Activated CD4-positive, CD25-positive, alpha-beta regulatory T cell (primary cell): ENCODE measurements around the gene DKK1.

ENCODE experiments used
- DNase-seq, 4 experiments: peaks; one replicate each; lab custom pipeline; 2025; lab: John Stamatoyannopoulos, UW

DKK1 gene, protein sequence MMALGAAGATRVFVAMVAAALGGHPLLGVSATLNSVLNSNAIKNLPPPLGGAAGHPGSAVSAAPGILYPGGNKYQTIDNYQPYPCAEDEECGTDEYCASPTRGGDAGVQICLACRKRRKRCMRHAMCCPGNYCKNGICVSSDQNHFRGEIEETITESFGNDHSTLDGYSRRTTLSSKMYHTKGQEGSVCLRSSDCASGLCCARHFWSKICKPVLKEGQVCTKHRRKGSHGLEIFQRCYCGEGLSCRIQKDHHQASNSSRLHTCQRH

DNA sequence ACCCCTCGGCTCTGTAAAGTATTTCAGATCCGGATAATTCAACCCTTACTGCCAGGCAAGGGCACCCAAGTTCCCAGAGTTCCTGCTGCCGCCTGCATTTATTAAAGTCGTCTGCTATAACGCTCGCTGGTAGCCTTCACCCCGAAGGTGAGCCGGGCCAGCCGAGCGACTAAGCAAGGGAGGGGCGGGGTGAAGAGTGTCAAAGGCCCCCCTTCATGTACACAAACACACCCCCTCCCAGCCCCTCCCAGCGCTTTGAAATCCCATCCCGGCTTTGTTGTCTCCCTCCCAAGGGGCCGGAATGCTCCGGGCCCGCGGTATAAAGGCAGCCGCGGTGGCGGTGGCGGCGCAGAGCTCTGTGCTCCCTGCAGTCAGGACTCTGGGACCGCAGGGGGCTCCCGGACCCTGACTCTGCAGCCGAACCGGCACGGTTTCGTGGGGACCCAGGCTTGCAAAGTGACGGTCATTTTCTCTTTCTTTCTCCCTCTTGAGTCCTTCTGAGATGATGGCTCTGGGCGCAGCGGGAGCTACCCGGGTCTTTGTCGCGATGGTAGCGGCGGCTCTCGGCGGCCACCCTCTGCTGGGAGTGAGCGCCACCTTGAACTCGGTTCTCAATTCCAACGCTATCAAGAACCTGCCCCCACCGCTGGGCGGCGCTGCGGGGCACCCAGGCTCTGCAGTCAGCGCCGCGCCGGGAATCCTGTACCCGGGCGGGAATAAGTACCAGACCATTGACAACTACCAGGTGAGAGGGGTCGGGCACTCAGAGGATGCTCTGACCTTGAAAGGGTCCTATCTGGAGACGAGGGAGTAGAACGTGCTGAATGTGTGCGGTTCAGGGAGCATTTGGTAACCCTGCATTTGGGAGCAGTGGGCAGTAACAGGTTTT is at the start of gene DKK1:
TSS of gene DKK1 (plus strand) at position 349 of the 889 bp plus-strand sequence. CDS start at position 503, 154 bp downstream.
- no peak for DNase-seq

GRCh38 chr10:52265131-52265926 is 48.8 kb upstream of the DKK1 start:
- DNase-seq, result no peak

GRCh38 chr10:52266858-52267257 is 47.2 kb upstream of the DKK1 start:
- no peak for DNase-seq

DNA sequence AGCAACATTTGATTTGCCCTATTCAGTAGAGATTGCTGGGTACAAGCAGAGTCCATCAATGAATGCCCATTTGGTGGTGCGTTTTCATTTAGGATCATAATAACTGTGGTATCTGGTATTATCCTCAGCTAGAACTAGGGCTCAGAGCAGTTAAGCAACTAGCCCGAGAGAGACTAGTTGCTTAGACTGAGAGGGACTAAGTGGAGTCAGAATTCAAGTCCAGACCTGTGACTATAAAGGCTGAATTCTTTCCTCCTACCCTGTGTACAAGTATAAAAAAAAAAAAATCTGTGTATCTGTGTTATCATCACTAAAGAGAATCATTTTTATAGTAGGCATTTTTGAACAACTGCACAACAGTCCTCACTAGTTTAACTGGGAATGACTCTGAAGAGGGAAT is 45.3 kb upstream of the DKK1 start:
- DNase-seq, result no peak

DNA sequence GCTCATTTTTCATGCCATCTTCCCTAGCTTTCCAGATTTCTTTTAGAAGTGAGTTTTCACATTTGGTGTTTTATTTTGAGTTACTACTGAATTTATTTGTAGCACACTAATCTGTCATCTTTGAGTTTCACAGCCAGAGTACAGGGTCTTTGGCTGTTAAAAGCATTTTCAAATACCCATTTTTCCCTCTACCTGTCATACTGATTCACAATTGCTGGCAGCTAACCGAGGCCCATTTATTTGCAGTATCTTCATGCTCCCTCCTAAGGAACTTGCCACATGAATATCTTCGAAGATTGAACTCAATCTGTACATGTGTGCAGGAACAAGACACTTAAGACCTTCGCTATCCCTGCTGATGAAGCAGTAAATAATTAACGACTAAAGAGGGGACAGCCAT is 44.8 kb upstream of the DKK1 start:
- no peak for DNase-seq

DNA sequence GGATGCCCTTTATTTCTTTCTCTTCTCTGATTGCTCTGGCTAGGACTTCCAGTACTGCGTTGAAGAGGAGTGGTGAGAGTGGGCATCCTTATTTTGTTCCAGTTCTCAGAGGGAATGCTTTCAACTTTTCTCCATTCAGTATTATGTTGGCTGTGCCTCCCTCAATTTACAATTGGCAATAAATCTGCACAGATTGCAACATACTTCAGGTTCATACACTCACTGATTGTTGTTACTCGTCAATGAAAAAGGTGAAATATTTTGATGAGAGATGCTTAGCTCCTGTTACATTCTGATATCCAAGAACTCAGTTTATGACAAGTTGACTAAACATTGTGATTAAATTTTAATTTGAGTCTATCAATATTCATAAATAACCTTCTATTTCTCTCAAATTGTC is 37.9 kb upstream of the DKK1 start:
- DNase-seq, result no peak

GRCh38 chr10:52276986-52277385 is 37.1 kb upstream of the DKK1 start:
- no peak for DNase-seq

DNA sequence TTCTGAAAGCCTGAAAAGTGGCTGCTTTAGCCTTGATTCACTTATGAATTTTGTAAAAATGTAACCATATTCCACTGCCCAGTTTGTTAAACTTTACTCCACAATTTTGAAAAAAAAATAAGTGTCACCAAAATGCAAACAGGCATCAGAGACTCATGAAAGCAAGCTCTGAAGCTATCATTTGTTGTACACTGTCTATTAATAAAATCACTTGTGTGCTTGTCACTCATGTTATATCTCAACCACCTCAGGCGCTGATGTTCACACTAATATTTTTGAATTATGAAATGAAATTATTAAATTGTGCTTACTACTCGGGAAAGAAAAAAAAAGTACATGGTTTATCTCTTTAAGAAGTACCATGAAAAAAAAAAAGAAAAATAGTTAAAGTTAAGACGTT is 34.5 kb upstream of the DKK1 start:
- no peak for DNase-seq

- DNase-seq, result no peak
Observed at GRCh38 chr10:52280051-52280450, 34.0 kb upstream of the DKK1 start.

DNA sequence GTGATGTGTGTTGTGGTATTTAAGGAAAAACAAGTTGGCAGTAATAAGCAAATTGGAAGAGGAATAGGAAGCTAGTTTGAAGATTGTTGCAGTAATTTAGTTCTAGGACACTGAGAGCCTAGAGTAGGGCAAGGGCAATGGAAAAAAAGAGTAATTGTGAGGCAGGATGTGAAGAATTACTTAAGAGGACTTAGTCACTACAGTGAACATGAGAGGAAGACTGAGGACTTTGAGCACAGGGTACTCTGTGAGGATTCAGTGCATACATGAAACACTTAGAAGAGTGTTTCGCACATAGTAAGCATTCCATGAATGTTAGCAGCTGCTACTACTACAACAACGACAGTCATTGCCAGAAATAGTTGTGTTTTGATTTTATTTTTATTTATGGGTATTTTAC is 30.9 kb upstream of the DKK1 start:
- DNase-seq, result no peak

DNA sequence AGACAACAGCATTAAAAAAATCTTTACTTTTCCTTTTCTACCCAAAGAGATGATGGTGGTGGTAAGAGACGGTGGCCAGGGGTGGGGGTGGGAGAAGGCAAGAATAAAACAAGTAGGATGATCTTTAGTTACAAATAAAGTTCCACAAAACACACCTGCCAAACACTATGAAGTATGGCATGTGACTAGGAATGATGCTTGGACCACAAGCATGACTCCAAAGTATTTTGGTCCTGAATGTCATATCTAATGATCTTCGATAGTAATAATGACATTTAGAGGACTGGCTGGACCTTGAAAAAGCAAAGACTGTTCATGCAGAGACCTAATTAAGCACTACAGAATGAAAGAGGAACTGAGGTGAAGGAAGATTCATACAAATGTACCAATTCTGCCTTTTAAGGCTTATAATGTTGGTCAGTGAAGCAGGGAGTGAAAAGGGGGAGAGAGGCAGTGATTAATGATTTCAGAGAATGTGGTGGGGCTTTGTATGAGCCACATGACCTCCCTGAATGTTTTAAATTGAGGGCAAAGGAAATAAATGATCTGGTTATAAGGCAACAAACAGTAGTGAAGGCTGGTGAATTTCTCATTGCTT is 29.6 kb upstream of the DKK1 start:
- no peak for DNase-seq

GRCh38 chr10:52287866-52288265 is 26.2 kb upstream of the DKK1 start:
- DNase-seq, result no peak

- no peak for DNase-seq
Observed at GRCh38 chr10:52297747-52298146, 16.3 kb upstream of the DKK1 start.

DNA sequence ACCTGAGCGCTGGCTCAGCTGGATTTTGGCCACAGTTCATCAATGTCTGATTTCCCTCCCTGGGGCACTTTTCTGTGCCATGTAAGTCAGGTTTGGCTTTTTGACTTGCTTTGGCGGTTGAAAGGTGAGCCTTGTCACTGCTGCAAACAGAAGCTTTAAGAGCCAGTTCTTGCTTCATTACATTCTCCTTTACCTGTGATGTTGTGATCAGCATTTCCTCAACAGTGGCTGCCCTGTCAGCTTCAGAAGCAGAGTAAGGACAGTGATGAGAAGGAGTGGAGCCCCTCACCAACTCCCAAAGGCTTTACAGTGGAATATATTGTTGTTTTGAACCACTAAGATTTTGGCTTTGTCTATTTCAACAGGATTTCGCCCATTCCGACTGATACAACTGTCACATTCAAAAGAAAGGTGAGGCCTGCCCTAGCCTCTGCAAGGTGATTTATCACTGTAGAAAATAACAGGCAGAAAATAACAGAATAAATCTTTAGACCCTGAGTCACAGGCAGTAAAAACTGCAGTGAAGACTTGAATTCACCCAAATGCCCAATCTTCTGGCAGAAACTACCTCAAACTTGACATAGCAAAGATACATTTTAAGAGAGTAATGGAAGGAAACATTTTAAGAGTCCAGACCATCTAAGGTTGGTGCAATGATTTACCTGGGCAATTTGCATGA is 13.3 kb upstream of the DKK1 start:
- no peak for DNase-seq

DNA sequence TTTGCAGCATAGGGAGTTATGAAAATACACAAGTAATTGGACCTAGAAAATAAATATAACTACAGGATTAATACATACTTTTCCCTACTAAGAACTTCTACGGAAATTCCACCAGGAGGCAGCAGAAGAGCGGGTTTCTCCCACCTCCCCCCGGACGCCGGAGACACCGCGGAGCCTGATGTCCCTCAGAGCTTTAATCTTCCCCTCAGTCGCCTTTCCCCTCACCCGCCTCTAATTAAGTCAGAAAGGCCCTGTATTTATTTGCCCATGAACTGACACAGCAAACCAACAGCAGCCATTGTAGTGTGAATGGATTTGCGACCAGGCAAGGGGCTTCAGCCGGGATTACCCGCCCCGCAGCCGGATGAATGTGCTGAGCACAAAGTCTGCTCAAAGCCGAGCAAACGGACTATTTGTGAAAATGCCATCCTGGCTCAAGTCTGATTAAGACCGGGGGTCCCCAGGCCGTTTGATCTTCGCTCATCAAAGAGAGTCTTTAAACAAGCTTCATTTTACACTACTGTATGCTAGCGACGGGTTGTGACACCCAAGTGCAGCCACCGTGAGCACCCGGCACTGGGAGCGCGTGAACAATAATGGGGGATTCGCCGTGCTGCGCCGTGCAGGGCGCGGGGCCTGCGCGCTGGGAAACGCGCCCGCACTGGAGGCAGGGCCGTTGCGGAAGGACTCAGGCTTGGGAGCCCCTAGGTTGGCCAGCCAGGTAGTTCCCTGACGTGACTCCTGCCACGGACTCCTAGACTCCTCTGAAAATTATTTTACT is 5.6 kb upstream of the DKK1 start:
- no peak for DNase-seq

GRCh38 chr10:52312942-52313255 is 1.2 kb upstream of the DKK1 start:
- DNase-seq, result no peak

GRCh38 chr10:52313256-52313932 is 687 bp upstream of the DKK1 start:
- DNase-seq, result no peak

GRCh38 chr10:52314822-52315552 is 906 bp downstream of the DKK1 start:
- DNase-seq, result no peak

- DNase-seq, result no peak
Observed at GRCh38 chr10:52316001-52316400, 1.9 kb downstream of the DKK1 start.

DNA sequence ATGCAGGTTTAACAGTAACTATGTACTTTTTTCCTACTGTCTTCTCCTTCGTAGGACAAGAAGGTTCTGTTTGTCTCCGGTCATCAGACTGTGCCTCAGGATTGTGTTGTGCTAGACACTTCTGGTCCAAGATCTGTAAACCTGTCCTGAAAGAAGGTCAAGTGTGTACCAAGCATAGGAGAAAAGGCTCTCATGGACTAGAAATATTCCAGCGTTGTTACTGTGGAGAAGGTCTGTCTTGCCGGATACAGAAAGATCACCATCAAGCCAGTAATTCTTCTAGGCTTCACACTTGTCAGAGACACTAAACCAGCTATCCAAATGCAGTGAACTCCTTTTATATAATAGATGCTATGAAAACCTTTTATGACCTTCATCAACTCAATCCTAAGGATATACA is 2.4 kb downstream of the DKK1 start:
- no peak for DNase-seq
